Natural killer cell (primary cell): ENCODE results near the gene TMEM187. TPM values are rescaled to one million over a fixed set of nuclear protein-coding genes. Genes with fewer than 3 reads are reported as not detected.
A peak's percentile ranks its signal among the peaks of the same experiment; 100 is the strongest.

ENCODE experiments used
- ATAC-seq, 3 donors: fragments of 150-1000 bp in 2 of 3; fragments of 200-7000 bp in 1 of 3; cut with Tn5 transposase; 1 replicate in 1 of 3; 2 replicates in 2 of 3; pipeline ENCODE4 v1.10.0; 2021; ENCODE audit warnings: mild to moderate bottlenecking in 2 of 3, moderate library complexity in 2 of 3
- DNase-seq, 2 donors: peaks; one replicate each; pipeline versions ENCODE4 v3.0.0 to v3.0.0-alpha.2; 2013 to 2021; ENCODE audit warnings: mixed read lengths in 1 of 2
- H3K27ac ChIP-seq: one replicate; pipeline ENCODE4 v1.5.1; 2013; ENCODE audit warnings: mild to moderate bottlenecking, low read length
- H3K27me3 ChIP-seq: one replicate; pipeline ENCODE4 v1.6.1; 2013; ENCODE audit warnings: low read length; ENCODE audit not compliant: control insufficient read depth, insufficient read depth
- H3K36me3 ChIP-seq: one replicate; pipeline ENCODE4 v1.6.1; 2013; ENCODE audit warnings: low read length; ENCODE audit not compliant: control insufficient read depth, insufficient read depth
- H3K4me1 ChIP-seq: one replicate; pipeline ENCODE4 v1.6.1; 2013; ENCODE audit warnings: low read length; ENCODE audit not compliant: control insufficient read depth, insufficient read depth
- H3K4me3 ChIP-seq: one replicate; pipeline ENCODE4 v1.5.1; 2013; ENCODE audit warnings: low read length
- H3K9me3 ChIP-seq: one replicate; pipeline ENCODE4 v1.6.1; 2013; ENCODE audit warnings: low read length; ENCODE audit not compliant: control insufficient read depth, insufficient read depth
- H3K27ac Mint-ChIP-seq, 2 donors: one replicate each; pipeline ENCODE4 v1.8.0; 2022; ENCODE audit warnings: mild to moderate bottlenecking in 2 of 2, mixed read lengths in 2 of 2, moderate library complexity in 1 of 2
- H3K27me3 Mint-ChIP-seq, 2 donors: one replicate each; pipeline ENCODE4 v1.8.0; 2022; ENCODE audit warnings: low read depth in 2 of 2, mixed read lengths in 2 of 2
- H3K36me3 Mint-ChIP-seq: one replicate; pipeline ENCODE4 v1.8.0; 2022; ENCODE audit warnings: mixed read lengths
- H3K4me1 Mint-ChIP-seq, 2 donors: one replicate each; pipeline ENCODE4 v1.8.0; 2022; ENCODE audit warnings: mixed read lengths in 2 of 2
- H3K4me3 Mint-ChIP-seq: one replicate; pipeline ENCODE4 v1.8.0; 2022; ENCODE audit warnings: mild to moderate bottlenecking, moderate library complexity, mixed read lengths
- H3K9me3 Mint-ChIP-seq, 2 donors: one replicate each; pipeline ENCODE4 v1.8.0; 2022; ENCODE audit warnings: mixed read lengths in 2 of 2
- WGBS: methylation state at CpG from one replicate; pipeline ENCODE4 v1.1.7; 2013; ENCODE audit warnings: missing lambda C conversion rate; ENCODE audit not compliant: insufficient coverage; 5-methylcytosine and 5-hydroxymethylcytosine counted together
- intact Hi-C: fragments of 100-400 bp; cut with micrococcal nuclease; formaldehyde crosslinking; loops from one replicate; pipeline ENCODE4 v1.14.2; 2022
- total RNA-seq, 4 donors: library from RNA; stranded (reverse); fragments of 120-200 nt in 1 of 4; gene quantifications; one replicate each; pipeline versions ENCODE4 v1.2.3 to v1.2.4, GENCODE V29; 2013 to 2022
- TF ChIP-seq, protein P1 (sequence below): fragments of 200-600 bp; IDR thresholded peaks from one replicate; pipeline ENCODE4 v1.8.0; 2022; ENCODE audit warnings: antibody characterized with exemption

TMEM187 gene
- total RNA-seq, 3 donors from 2014 or later (not counting 1 experiment from before 2014, with no cell fraction given) = 1.2 to 4.3 (median 1.4) TPM

- Histone ChIP-seq H3K4me3 (no peak overlapping the region), H3K36me3 (no peaks in the 10 kb centered on the region), H3K27ac (no peak overlapping the region), H3K9me3 (no peaks in the 10 kb centered on the region), H3K4me1 (peaks cover 35% of the 10 kb centered on the region), H3K27me3 (no peaks in the 10 kb centered on the region)
- Mint-ChIP-seq H3K36me3 (no peaks in the 10 kb centered on the region), H3K27ac (peak overlapping the region in 1 of 2 donors; percentile 47), H3K4me3 (peak overlapping the region; percentile 59), H3K4me1 (peaks cover 5 to 12% of the 10 kb centered on the region in 2 donors), H3K9me3 (no peaks in the 10 kb centered on the region), H3K27me3 (no peaks in the 10 kb centered on the region)
- no peak for ATAC-seq
- TF ChIP-seq, protein P1, sequence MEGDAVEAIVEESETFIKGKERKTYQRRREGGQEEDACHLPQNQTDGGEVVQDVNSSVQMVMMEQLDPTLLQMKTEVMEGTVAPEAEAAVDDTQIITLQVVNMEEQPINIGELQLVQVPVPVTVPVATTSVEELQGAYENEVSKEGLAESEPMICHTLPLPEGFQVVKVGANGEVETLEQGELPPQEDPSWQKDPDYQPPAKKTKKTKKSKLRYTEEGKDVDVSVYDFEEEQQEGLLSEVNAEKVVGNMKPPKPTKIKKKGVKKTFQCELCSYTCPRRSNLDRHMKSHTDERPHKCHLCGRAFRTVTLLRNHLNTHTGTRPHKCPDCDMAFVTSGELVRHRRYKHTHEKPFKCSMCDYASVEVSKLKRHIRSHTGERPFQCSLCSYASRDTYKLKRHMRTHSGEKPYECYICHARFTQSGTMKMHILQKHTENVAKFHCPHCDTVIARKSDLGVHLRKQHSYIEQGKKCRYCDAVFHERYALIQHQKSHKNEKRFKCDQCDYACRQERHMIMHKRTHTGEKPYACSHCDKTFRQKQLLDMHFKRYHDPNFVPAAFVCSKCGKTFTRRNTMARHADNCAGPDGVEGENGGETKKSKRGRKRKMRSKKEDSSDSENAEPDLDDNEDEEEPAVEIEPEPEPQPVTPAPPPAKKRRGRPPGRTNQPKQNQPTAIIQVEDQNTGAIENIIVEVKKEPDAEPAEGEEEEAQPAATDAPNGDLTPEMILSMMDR = no peak
- DNase-seq = no peak
- intact Hi-C loops = no loop called here
- WGBS = 41% methylated on average over 11 of the region's 23 CpGs
These were observed 31.0 kb upstream of the TMEM187 start for GRCh38 chrX:153941336-153942252.

DNA sequence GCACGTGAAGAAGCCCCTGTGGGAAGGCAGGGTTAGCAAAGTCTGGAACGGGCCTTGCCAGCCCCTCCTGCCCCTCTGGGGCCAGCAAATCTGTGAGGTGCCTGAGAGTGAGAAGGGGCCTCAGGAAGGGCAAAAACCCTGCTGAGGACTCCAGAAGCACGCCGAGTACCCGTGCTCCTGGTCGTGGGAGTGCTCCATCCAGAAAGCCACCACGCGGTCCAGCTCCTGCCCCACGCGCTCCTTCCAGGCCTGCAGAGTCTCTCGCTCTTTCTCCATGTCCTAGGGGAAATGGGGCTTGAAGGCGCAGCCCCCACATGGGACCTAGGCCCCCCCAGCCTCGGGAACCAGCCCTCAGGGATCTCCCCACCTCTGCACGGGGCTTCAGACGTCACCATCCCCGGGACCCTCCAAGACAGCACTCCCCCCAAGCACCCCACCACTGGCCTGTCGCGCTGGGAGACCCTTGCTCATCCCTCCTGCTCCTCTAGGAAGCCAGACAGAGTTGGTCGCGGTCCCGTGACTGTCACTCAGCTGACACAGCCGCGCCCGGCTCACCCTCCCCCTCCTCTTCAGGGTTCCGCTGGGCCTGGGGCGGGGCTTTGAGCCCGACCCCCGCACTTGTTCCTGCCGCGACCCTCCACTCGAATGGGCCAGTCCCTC is 28.3 kb upstream of the TMEM187 start, which contains the start of gene RENBP:
Gene RENBP, minus strand, starts transcription at position 504 of the 660 bp plus-strand sequence. Its CDS starts 33 bp downstream, at position 471.
- Histone ChIP-seq H3K27ac (peak within 1 kb of the TSS; percentile 50), H3K4me3 (peak within 1 kb of the TSS; percentile 44), H3K27me3 (no peaks in the 10 kb centered on the region), H3K36me3 (peaks cover 6% of the 10 kb centered on the region), H3K9me3 (no peaks in the 10 kb centered on the region), H3K4me1 (peaks cover 62% of the 10 kb centered on the region)
- H3K4me3 Mint-ChIP-seq = peak within 1 kb of the TSS; percentile 87
- H3K4me1 Mint-ChIP-seq = peaks cover 15 to 29% of the 10 kb centered on the region in 2 donors
- intact Hi-C loops = no loop called here
- no peaks in the 10 kb centered on the region for H3K9me3 Mint-ChIP-seq
- peak in 1 of 2 donors; percentile 59 for DNase-seq
- WGBS = 12% methylated on average over 31 of the region's 31 CpGs
- H3K36me3 Mint-ChIP-seq = no peaks in the 10 kb centered on the region
- H3K27me3 Mint-ChIP-seq = no peaks in the 10 kb centered on the region
- peak within 1 kb of the TSS; percentile 53 to 90 for H3K27ac Mint-ChIP-seq
- ATAC-seq = peak; percentile 46 to 64 (median 47)
- TF ChIP-seq, protein P1 = no peak

GRCh38 chrX:153944800-153945150 is 27.8 kb upstream of the TMEM187 start:
- no peak for DNase-seq

More at GRCh38 chrX:153944800-153945150, 27.8 kb upstream of the TMEM187 start:
- peak overlapping the region; percentile 53 to 90 for H3K27ac Mint-ChIP-seq
- H3K9me3 Mint-ChIP-seq = no peaks in the 10 kb centered on the region
- Histone ChIP-seq H3K4me3 (peak overlapping the region; percentile 44), H3K4me1 (peaks cover 67% of the 10 kb centered on the region), H3K27me3 (no peaks in the 10 kb centered on the region), H3K27ac (no peak overlapping the region), H3K36me3 (peaks cover 10% of the 10 kb centered on the region), H3K9me3 (no peaks in the 10 kb centered on the region)
- 45% methylated on average over 6 of the region's 6 CpGs for WGBS
- H3K36me3 Mint-ChIP-seq = no peaks in the 10 kb centered on the region
- TF ChIP-seq, protein P1 = no peak
- H3K4me1 Mint-ChIP-seq = peaks cover 15 to 29% of the 10 kb centered on the region in 2 donors
- peak overlapping the region; percentile 67 for H3K4me3 Mint-ChIP-seq
- intact Hi-C loops = no loop called here
- ATAC-seq = peak in 1 of 3 donors; percentile 4
- no peaks in the 10 kb centered on the region for H3K27me3 Mint-ChIP-seq
